Gastrocnemius medialis (tissue), 4 donors: ENCODE measurements around the gene CCP110. TPM values are rescaled to one million over a fixed set of nuclear protein-coding genes. Genes with fewer than 3 reads are reported as not detected.
A peak's percentile ranks its signal among the peaks of the same experiment; 100 is the strongest.

Experiments used
- ATAC-seq, 2 donors: fragments of 150-250 bp; one replicate each; pipeline ENCODE4 v1.9.1; 2016
- DNase-seq, 2 donors: peaks; one replicate each; pipeline ENCODE4 v3.0.0-alpha.2; 2019
- H3K27ac ChIP-seq, 4 donors: fragments of 200-600 bp; sonication (generic); 1 replicate in 1 of 4; 2 replicates in 3 of 4; pipeline ENCODE4 v1.5.1; 2016 to 2018; ENCODE audit warnings: mild to moderate bottlenecking in 2 of 4, moderate library complexity in 1 of 4
- H3K27me3 ChIP-seq, 3 donors: fragments of 200-600 bp; sonication (generic) in 2 of 3; 1 replicate in 1 of 3; 2 replicates in 2 of 3; pipeline versions ENCODE4 v1.5.1 to v1.6.0; 2016 to 2019; ENCODE audit warnings: mild to moderate bottlenecking in 1 of 3, moderate library complexity in 1 of 3
- H3K36me3 ChIP-seq, 2 donors: fragments of 200-600 bp; sonication (generic) in 1 of 2; one replicate each; pipeline ENCODE4 v1.5.1; 2017 to 2018
- H3K4me1 ChIP-seq, 2 donors: fragments of 200-600 bp; sonication (generic) in 1 of 2; one replicate each; pipeline ENCODE4 v1.5.1; 2016 to 2017; ENCODE audit warnings: mild to moderate bottlenecking in 2 of 2
- H3K4me3 ChIP-seq, 4 donors: fragments of 200-600 bp; sonication (generic) in 3 of 4; 1 replicate in 1 of 4; 2 replicates in 3 of 4; pipeline ENCODE4 v1.5.1; 2016 to 2019; ENCODE audit warnings: mild to moderate bottlenecking in 2 of 4
- H3K9me3 ChIP-seq, 3 donors: fragments of 200-600 bp; sonication (generic) in 2 of 3; 1 replicate in 1 of 3; 2 replicates in 2 of 3; pipeline ENCODE4 v1.5.1; 2016 to 2019
- POLR2A ChIP-seq, 2 donors: fragments of 450-650 bp; IDR thresholded peaks; one replicate each; pipeline ENCODE4 v1.6.1; 2017; ENCODE audit warnings: antibody characterized with exemption in 2 of 2, mild to moderate bottlenecking in 2 of 2, moderate library complexity in 2 of 2
- in situ Hi-C, 4 donors: fragments of 200-750 bp; cut with MboI; loops; one replicate each; pipeline versions ENCODE4 v1.15.0 to v1.8.0; 2017; ENCODE audit warnings: low sequenced_read_pairs in 4 of 4
- intact Hi-C: fragments of 100-400 bp; cut with DNase I; formaldehyde crosslinking; loops from one replicate; pipeline ENCODE4 v1.15.1; 2023; ENCODE audit warnings: low total_unique reads
- total RNA-seq, 4 donors: library from RNA; depleted of rRNA; stranded (reverse); fragments of >200 nt; gene quantifications; one replicate each; pipeline versions ENCODE4 v1.1.0 to v1.2.3, GENCODE V29; 2016
- TF ChIP-seq, protein P1 (sequence below), 5 experiments: fragments of 450-650 bp in 3 of 5; fragments of 200-600 bp in 2 of 5; sonication (generic) in 2 of 5; IDR thresholded peaks in 4 of 5; conservative IDR thresholded peaks in 1 of 5; 1 replicate in 4 of 5; 2 replicates in 1 of 5; pipeline ENCODE4 v1.5.1; 2016 to 2019; ENCODE audit warnings: antibody characterized with exemption in 5 of 5, mild to moderate bottlenecking in 3 of 5, moderate library complexity in 3 of 5

Gene CCP110
- total RNA-seq, 4 donors from 2014 or later: 6.8 to 8.8 (median 7.0) TPM

DNA sequence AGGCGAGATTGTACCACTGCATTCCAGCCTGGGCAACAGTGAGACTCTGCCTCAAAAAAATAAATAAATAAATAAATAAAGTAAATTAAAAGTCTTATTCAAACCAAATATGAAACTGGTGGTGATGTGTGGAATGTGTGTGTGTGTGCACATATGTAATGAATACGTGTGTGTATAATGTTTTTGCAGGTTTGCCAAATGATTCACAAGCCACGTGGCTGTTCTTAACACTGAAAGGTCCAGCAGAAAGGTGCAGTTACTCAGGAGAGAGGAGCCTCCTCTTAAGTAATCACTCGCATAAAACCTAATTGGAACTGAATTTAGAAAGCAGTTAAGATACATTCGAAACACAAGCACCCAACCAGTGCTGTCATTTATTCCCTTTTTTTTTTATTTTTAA, 24.7 kb upstream of the CCP110 start:
- peaks cover 5 to 24% of the 10 kb centered on the region in 2 donors for H3K36me3 ChIP-seq

GRCh38 chr16:19499481-19499880, 24.3 kb upstream of the CCP110 start:
- no peak for TF ChIP-seq POLR2A (IDR thresholded peaks at IDR 0.05)
- TF ChIP-seq, protein P1, sequence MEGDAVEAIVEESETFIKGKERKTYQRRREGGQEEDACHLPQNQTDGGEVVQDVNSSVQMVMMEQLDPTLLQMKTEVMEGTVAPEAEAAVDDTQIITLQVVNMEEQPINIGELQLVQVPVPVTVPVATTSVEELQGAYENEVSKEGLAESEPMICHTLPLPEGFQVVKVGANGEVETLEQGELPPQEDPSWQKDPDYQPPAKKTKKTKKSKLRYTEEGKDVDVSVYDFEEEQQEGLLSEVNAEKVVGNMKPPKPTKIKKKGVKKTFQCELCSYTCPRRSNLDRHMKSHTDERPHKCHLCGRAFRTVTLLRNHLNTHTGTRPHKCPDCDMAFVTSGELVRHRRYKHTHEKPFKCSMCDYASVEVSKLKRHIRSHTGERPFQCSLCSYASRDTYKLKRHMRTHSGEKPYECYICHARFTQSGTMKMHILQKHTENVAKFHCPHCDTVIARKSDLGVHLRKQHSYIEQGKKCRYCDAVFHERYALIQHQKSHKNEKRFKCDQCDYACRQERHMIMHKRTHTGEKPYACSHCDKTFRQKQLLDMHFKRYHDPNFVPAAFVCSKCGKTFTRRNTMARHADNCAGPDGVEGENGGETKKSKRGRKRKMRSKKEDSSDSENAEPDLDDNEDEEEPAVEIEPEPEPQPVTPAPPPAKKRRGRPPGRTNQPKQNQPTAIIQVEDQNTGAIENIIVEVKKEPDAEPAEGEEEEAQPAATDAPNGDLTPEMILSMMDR (IDR thresholded peaks at IDR 0.05 in 4 of 5, conservative IDR thresholded peaks at IDR 0.05 in 1 of 5): no peak
- H3K36me3 ChIP-seq: peaks cover 5 to 28% of the 10 kb centered on the region in 2 donors
- no peak for ATAC-seq

More for the DNA sequence above, 24.7 kb upstream of the CCP110 start:
- intact Hi-C loops (no loop called here), in situ Hi-C loops (no loop called here)
- H3K4me1 ChIP-seq: no peaks in the 10 kb centered on the region
- no peak overlapping the region for H3K27ac ChIP-seq
- no peak overlapping the region for H3K4me3 ChIP-seq
- no peak for TF ChIP-seq POLR2A (IDR thresholded peaks at IDR 0.05)
- TF ChIP-seq, protein P1 (IDR thresholded peaks at IDR 0.05 in 4 of 5, conservative IDR thresholded peaks at IDR 0.05 in 1 of 5): no peak
- no peak for ATAC-seq
- H3K27me3 ChIP-seq: no peaks in the 10 kb centered on the region
- no peak for DNase-seq
- H3K9me3 ChIP-seq: no peaks in the 10 kb centered on the region

GRCh38 chr16:19502395-19503131, 21.2 kb upstream of the CCP110 start:
- no peak overlapping the region for H3K4me3 ChIP-seq
- no peak overlapping the region for H3K27ac ChIP-seq
- H3K9me3 ChIP-seq: no peaks in the 10 kb centered on the region
- no peaks in the 10 kb centered on the region for H3K4me1 ChIP-seq
- in situ Hi-C loops (loop anchor here (10.0 to 25.0 kb wide), 2 partner anchors 418 to 715 kb away; partner anchors contain the start of gene RPS15A (in 1 of the 4)), intact Hi-C loops (loop anchor here (2.0 kb wide), 1 partner anchor 416 kb away; no protein-coding TSS in a partner anchor)
- no peaks in the 10 kb centered on the region for H3K27me3 ChIP-seq
- TF ChIP-seq POLR2A (IDR thresholded peaks at IDR 0.05): no peak
- TF ChIP-seq, protein P1 (IDR thresholded peaks at IDR 0.05 in 4 of 5, conservative IDR thresholded peaks at IDR 0.05 in 1 of 5): peak; percentile 9 to 67 (median 59)
- H3K36me3 ChIP-seq: peaks cover 5 to 49% of the 10 kb centered on the region in 2 donors
- DNase-seq (peak in 1 of 2 donors; percentile 39), ATAC-seq (peak in 1 of 2 donors; percentile 39)

More at GRCh38 chr16:19499481-19499880, 24.3 kb upstream of the CCP110 start:
- Histone ChIP-seq H3K4me1 (no peaks in the 10 kb centered on the region), H3K4me3 (no peak overlapping the region), H3K27ac (no peak overlapping the region), H3K9me3 (no peaks in the 10 kb centered on the region), H3K27me3 (no peaks in the 10 kb centered on the region)
- no peak for DNase-seq
- in situ Hi-C loops: no loop called here
- intact Hi-C loops: no loop called here

DNA sequence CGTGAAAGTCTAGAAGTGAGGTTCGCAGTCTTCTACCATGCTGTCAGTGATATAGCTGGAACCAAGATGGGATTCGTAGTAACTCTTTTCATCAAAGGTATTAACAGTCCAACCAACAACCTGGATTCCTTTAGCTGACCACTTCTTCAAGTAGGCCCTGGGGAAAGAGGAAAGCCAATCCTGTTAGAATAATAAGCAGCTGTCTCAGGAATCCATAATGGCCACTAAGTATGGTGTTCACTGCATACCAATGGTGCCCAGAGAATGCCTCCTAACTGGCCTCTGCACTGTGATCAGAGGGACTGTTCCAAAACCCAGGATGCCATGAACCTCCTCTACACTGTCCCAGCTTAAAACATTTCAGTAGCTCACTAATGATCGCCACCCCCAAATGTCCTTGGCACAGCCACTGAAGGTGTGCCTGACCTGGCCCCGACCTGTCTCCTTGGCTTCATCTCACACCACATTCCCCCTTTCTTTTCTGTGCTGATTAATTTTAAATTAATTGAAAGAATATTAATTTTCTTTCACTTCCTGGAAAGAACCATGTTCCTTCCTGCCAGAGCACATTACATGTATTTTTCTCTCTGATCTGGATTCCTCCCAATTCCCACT, 20.2 kb upstream of the CCP110 start:
- DNase-seq: no peak
- no peak overlapping the region for H3K27ac ChIP-seq
- ATAC-seq: no peak
- no peaks in the 10 kb centered on the region for H3K4me1 ChIP-seq
- in situ Hi-C loops (loop anchor here (10.0 to 25.0 kb wide), 2 partner anchors 419 to 716 kb away; partner anchors contain the start of gene RPS15A (in 1 of the 4)), intact Hi-C loops (loop anchor here (2.0 kb wide), 1 partner anchor 417 kb away; no protein-coding TSS in a partner anchor)
- H3K36me3 ChIP-seq: peaks cover 5 to 50% of the 10 kb centered on the region in 2 donors
- no peak for TF ChIP-seq POLR2A (IDR thresholded peaks at IDR 0.05)
- TF ChIP-seq, protein P1 (IDR thresholded peaks at IDR 0.05 in 4 of 5, conservative IDR thresholded peaks at IDR 0.05 in 1 of 5): no peak
- no peak overlapping the region for H3K4me3 ChIP-seq
- H3K9me3 ChIP-seq: no peaks in the 10 kb centered on the region
- no peaks in the 10 kb centered on the region for H3K27me3 ChIP-seq
